SU-DHL-6 (cell line): ENCODE data around the gene MPC1.

Source experiments
- H2AFZ ChIP-seq: fragments of 200-600 bp; sonication (generic); 2 replicates; pipeline ENCODE4 v1.6.1; 2014; ENCODE audit warnings: low read depth, mild to moderate bottlenecking, moderate library complexity, mixed read lengths, antibody characterized with exemption, low read length; ENCODE audit not compliant: severe bottlenecking
- H3F3A ChIP-seq: fragments of 200-600 bp; shearing (Covaris generic); 2 replicates; pipeline ENCODE4 v1.6.0; 2016; ENCODE audit warnings: antibody characterized with exemption, mild to moderate bottlenecking; ENCODE audit not compliant: insufficient read depth
- H3K27ac ChIP-seq: fragments of 200-600 bp; sonication (generic); 2 replicates; pipeline ENCODE4 v1.5.1; 2016; ENCODE audit warnings: low read depth, mild to moderate bottlenecking, low read length, moderate library complexity, mixed read lengths
- H3K27me3 ChIP-seq: fragments of 200-600 bp; sonication (generic), shearing (Covaris generic); 2 replicates; pipeline ENCODE4 v1.6.0; 2014; ENCODE audit warnings: mild to moderate bottlenecking, low read length
- H3K36me3 ChIP-seq: fragments of 200-600 bp; sonication (generic); 2 replicates; pipeline ENCODE4 v1.6.1; 2014; ENCODE audit warnings: mild to moderate bottlenecking, low read length, mixed read lengths
- H3K4me2 ChIP-seq: fragments of 300-600, 200-600 bp; shearing (Covaris generic), sonication (generic); 2 replicates; pipeline ENCODE4 v1.6.0; 2014; ENCODE audit warnings: low read length, low read depth, mild to moderate bottlenecking; ENCODE audit not compliant: poor library complexity, severe bottlenecking
- H3K4me3 ChIP-seq: fragments of 200-600 bp; sonication (generic); 2 replicates; pipeline ENCODE4 v1.5.1; 2014; ENCODE audit warnings: antibody characterized with exemption, low read length, mild to moderate bottlenecking, mixed read lengths; ENCODE audit not compliant: insufficient read depth, poor library complexity, severe bottlenecking
- H3K79me2 ChIP-seq: fragments of 200-600 bp; sonication (generic); 2 replicates; pipeline ENCODE4 v1.6.1; 2014; ENCODE audit warnings: mild to moderate bottlenecking, low read length, moderate library complexity; ENCODE audit not compliant: insufficient read depth
- H3K9ac ChIP-seq: fragments of 200-600 bp; sonication (generic); 2 replicates; pipeline ENCODE4 v1.7.0; 2014; ENCODE audit warnings: mild to moderate bottlenecking, low read length
- H3K9me2 ChIP-seq: fragments of 200-600 bp; sonication (generic); replicated peaks from 2 replicates; pipeline ENCODE4 v1.6.1; 2014; ENCODE audit warnings: low read length; ENCODE audit not compliant: insufficient read depth
- H3K9me3 ChIP-seq: fragments of 200-600 bp; sonication (generic); 2 replicates; pipeline ENCODE4 v1.6.1; 2014; ENCODE audit warnings: low read length, mixed read lengths; ENCODE audit not compliant: insufficient read depth
- H4K20me1 ChIP-seq: fragments of 200-600 bp; sonication (generic); 2 replicates; pipeline ENCODE4 v1.6.1; 2014; ENCODE audit warnings: low read depth, mild to moderate bottlenecking, antibody characterized with exemption, low read length, moderate library complexity, mixed read lengths
- EZH2phosphoT487 ChIP-seq: fragments of 200-600 bp; sonication (generic), shearing (Covaris generic); conservative IDR thresholded peaks from 2 replicates; pipeline ENCODE4 v1.6.1; 2018; ENCODE audit warnings: mild to moderate bottlenecking, antibody characterized with exemption, low read length, moderate library complexity, mixed read lengths
- TF ChIP-seq, protein P1 (sequence below): fragments of 200-600 bp; sonication (generic); IDR thresholded peaks from one replicate; pipeline ENCODE4 v1.5.1; 2017; ENCODE audit warnings: antibody characterized with exemption, mild to moderate bottlenecking, low read length, moderate library complexity; ENCODE audit not compliant: insufficient read depth, poor library complexity, severe bottlenecking

The MPC1 gene

DNA sequence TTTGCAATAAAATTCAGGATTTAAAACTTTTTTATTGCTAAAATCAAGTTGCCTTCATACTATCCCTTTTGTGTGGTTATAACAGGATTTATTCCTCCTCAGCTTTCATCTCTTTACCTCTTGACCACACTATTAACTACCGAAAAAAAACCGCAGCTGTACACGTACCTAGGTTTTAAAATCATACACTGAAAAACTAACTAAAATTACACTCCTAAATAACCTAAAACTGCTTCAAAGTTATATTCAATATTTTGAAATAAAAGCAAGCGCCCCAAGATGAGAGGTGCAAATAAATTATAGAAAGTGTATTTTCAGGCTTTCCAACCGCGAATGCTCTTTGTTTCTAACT, 1.4 kb downstream of the MPC1 start:
- no peak for TF ChIP-seq EZH2phosphoT487
- TF ChIP-seq, protein P1, sequence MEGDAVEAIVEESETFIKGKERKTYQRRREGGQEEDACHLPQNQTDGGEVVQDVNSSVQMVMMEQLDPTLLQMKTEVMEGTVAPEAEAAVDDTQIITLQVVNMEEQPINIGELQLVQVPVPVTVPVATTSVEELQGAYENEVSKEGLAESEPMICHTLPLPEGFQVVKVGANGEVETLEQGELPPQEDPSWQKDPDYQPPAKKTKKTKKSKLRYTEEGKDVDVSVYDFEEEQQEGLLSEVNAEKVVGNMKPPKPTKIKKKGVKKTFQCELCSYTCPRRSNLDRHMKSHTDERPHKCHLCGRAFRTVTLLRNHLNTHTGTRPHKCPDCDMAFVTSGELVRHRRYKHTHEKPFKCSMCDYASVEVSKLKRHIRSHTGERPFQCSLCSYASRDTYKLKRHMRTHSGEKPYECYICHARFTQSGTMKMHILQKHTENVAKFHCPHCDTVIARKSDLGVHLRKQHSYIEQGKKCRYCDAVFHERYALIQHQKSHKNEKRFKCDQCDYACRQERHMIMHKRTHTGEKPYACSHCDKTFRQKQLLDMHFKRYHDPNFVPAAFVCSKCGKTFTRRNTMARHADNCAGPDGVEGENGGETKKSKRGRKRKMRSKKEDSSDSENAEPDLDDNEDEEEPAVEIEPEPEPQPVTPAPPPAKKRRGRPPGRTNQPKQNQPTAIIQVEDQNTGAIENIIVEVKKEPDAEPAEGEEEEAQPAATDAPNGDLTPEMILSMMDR = no peak
- Histone ChIP-seq H3K79me2 (no peaks in the 10 kb centered on the region), H2AFZ (peak overlapping the region; percentile 78), H3K27ac (0 out of 2 replicates have a peak overlapping the region, but pooled peaks have one; percentile 13), H3F3A (no peaks in the 10 kb centered on the region; the same call in 1 of the 2 replicates), H3K9me3 (no peaks in the 10 kb centered on the region), H4K20me1 (no peaks in the 10 kb centered on the region), H3K36me3 (no peaks in the 10 kb centered on the region), H3K4me3 (peak overlapping the region; percentile 96), H3K4me2 (peak overlapping the region; percentile 81), H3K27me3 (no peaks in the 10 kb centered on the region), H3K9me2 (no peaks in the 10 kb centered on the region), H3K9ac (peak overlapping the region; percentile 76)

DNA sequence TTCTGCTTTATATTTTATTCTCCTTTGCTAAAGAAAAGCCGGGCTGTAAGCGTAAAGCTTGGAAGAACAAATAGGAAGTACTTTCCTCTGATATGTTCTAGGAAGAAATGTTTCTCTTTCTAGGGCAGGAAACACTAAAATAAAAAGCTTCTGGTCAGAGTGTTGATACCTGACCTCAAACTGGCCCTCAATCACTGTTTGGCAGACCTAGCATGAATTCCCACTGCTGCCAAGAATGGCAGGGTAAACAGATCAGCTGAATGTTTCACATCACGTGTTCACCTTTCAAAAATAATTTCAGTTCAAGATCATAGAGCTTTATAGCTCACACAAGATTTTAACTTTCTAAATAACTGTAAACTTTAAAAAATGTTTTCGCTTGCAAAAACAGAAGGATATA, 2.9 kb downstream of the MPC1 start:
- no peaks in the 10 kb centered on the region for H3K36me3 ChIP-seq
- no peaks in the 10 kb centered on the region for H3K9me3 ChIP-seq
- H3K27me3 ChIP-seq = no peaks in the 10 kb centered on the region
- TF ChIP-seq, protein P1 = no peak
- H3K4me2 ChIP-seq = no peak overlapping the region
- H2AFZ ChIP-seq = no peak overlapping the region
- H3K79me2 ChIP-seq = no peaks in the 10 kb centered on the region
- H4K20me1 ChIP-seq = no peaks in the 10 kb centered on the region
- H3K27ac ChIP-seq = no peak overlapping the region
- H3F3A ChIP-seq = no peaks in the 10 kb centered on the region; the same call in 1 of the 2 replicates
- H3K4me3 ChIP-seq = no peak overlapping the region
- no peak overlapping the region for H3K9ac ChIP-seq
- no peaks in the 10 kb centered on the region for H3K9me2 ChIP-seq

DNA sequence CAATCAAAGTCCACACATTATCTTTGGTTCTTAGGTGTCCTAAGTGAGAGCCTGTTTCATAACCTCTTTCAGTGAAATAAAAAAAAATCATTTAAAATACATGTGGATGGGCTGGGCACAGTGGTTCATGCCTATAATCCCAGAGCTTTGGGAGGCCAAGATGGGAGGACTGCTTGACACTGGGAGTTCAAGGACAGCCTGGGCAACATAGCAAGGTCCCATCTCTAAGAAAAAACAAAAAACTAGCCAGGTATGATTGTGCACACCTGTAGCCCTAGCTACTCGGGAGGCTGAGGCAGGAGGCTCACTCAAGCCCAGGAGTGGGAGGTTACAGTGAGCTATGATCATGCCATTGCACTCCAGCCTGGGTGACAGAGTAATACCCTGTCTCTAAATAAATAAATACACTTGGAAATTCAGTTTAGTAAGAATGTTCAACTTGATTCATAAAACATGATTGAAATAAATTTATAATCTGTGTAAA, 3.6 kb downstream of the MPC1 start:
- Histone ChIP-seq H3K9me3 (no peaks in the 10 kb centered on the region), H3K27me3 (no peaks in the 10 kb centered on the region), H3K79me2 (no peaks in the 10 kb centered on the region), H3K36me3 (no peaks in the 10 kb centered on the region), H3K4me2 (no peak overlapping the region), H3K27ac (no peak overlapping the region), H3K4me3 (no peak overlapping the region), H3F3A (no peaks in the 10 kb centered on the region; the same call in 1 of the 2 replicates), H2AFZ (no peak overlapping the region), H3K9me2 (no peaks in the 10 kb centered on the region), H4K20me1 (no peaks in the 10 kb centered on the region), H3K9ac (no peak overlapping the region)
- TF ChIP-seq, protein P1 = no peak
- no peak for TF ChIP-seq EZH2phosphoT487

DNA sequence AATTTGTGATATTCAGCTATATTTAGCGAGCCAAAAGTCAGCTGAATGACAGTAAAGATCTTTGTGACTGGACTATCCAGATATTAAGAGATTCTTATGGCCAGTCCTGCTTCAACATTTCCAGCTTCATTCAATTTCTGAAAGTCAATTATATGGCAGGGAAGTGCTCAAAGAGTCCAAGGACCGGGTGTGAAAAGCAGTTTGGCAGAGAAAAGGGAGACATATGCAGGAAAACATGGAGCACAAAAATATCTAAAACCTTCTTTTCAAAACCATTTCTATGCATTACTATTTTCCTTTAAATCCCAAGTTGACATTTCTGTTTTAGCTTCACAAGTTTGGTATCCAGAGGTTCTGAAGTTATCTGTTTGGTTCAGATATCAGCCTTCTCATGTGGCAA, 5.0 kb downstream of the MPC1 start:
- Histone ChIP-seq H3F3A (no peaks in the 10 kb centered on the region; the same call in 1 of the 2 replicates), H4K20me1 (no peaks in the 10 kb centered on the region), H3K27me3 (no peaks in the 10 kb centered on the region), H3K9me2 (no peaks in the 10 kb centered on the region), H3K36me3 (no peaks in the 10 kb centered on the region), H2AFZ (no peak overlapping the region), H3K9me3 (no peaks in the 10 kb centered on the region), H3K4me3 (no peak overlapping the region), H3K9ac (no peak overlapping the region), H3K27ac (no peak overlapping the region), H3K4me2 (no peak overlapping the region), H3K79me2 (no peaks in the 10 kb centered on the region)
- no peak for TF ChIP-seq EZH2phosphoT487
- TF ChIP-seq, protein P1 = no peak
